CD4-positive, alpha-beta T cell treated with Interleukin-10 for 1 hour (primary cell): ENCODE data around the gene ADCY1.

Source experiments
- DNase-seq: peaks from one replicate; pipeline ENCODE4 v3.0.0-alpha.2; 2020

ADCY1 gene

GRCh38 chr7:45681596-45682357 lies 107.6 kb downstream of the ADCY1 start:
- DNase-seq: no peak

DNA sequence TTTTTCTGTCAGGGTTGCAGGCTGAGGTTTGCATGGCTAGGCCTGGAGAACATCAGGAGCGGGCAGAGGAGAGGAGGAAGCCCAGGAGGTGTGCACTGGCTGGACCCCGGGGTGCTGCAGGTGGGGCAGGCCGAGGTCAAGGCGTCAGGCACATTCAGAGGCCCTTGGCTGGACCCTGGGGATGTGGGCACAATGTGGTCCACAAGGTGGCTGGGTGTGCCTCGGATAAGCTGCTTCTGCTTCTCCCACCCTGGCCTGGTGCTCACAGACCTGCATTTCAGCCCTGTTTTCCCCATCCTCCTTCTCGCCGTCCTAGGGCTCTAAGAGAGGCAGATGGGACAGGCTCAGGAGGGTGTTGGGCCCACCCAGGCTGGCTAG lies 108.2 kb downstream of the ADCY1 start:
- DNase-seq: no peak

DNA sequence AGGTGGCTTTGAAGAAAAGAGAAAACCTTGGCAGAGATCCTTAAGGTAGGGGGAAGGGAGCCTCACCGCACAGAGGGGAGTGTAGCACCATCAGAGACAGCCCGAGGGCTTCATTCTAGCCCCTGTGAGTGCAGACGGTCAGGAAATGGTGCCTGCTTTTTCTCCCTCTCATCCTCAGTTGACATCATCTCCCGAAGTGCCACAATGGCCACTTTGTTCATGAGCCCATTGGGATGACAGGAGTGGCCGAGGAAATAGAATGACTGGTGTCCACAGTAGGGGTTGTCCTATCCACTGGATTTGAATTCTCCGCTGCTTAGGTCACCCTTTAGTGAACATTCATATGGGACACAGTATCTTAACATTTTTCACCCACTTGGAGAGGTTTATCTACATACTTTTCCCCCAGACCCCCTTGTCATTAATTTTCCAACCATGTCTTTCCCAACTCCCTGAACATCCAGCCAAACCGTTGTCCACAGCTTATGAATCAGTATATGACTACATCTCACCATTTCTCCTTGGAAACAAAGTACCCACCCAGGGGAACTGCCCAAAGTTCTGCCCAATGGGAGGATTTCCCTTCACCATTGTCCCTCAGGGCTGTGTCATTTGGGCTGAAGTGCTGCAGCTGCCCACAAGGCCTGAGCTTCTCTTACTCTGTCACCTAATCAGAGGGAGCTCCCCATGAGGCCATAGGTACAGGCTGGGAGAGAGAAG lies 108.8 kb downstream of the ADCY1 start:
- DNase-seq: no peak

- no peak for DNase-seq
These were observed 109.5 kb downstream of the ADCY1 start for GRCh38 chr7:45683556-45684148.

DNA sequence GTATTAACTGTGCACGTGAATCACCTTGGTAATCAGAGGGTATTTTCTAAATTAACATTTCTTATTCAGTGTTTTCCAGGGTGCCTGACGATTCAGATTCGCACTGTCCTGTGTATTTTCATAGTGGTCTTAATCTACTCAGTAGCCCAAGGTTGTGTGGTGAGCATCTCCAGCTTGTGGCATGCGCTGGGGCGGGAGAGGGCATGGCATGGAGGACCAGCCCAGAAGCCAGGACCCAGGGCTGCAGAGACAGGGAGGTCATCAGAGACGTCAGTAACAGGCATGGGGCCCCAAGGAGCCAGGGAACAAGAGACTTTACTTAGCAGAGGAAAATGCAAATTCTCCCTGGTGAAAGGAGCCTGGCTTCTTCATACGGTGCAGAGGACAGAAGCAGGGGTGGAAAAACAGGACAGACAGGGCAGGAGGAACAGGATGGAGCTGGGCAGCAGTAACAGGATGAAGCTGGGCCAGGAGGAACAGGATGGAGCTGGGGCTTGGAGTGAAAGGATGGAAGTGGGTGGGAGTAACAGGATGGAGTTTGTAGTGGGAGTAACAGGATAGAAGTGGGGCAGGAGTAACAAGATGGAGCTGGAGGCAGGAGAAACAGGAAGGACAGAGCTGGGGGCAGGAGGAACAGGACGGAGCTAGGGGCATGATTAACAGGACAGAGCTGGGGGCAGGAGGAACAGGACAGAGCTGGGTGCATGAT lies 110.9 kb downstream of the ADCY1 start:
- no peak for DNase-seq

GRCh38 chr7:45685619-45686240 lies 111.6 kb downstream of the ADCY1 start:
- DNase-seq: no peak

GRCh38 chr7:45686441-45687184 lies 112.4 kb downstream of the ADCY1 start:
- DNase-seq: no peak

DNA sequence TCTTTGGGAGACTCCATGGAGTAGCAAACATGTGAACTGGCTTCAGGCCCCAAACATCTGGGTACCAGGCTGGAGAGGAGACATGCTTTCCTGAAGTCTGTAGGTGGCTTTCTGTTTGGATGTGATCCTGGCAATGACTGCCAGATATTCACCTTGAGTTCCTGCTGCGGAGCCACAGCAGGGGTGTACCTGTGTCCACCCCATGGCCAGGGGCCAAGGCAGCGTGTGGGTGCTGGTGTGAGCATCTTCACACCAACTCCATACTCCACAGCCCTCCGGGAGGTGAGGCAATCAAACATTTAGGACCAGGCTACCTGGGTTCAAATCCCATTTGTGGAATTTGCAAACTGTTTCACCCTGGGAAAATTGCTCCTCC lies 113.0 kb downstream of the ADCY1 start:
- DNase-seq: no peak

DNA sequence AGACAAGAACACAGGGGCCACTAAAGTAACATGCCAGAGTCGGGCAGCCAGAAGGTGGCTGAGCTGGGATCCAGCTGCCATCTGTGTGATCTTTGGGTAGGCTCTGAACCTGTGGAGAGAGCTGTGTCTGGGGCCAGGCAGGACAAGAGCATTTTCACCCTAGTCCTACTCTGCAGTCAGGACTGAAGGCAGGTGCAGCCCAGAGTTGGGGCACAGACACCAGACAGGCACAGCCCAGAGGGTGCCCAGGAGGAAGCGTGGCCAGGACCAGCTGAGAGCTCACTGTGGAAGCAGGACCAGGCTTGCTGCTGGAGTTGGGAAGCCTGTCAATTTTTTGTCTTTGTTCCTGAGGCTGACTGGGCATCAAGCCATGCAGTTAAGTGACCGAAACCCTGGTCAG lies 113.6 kb downstream of the ADCY1 start:
- no peak for DNase-seq

DNA sequence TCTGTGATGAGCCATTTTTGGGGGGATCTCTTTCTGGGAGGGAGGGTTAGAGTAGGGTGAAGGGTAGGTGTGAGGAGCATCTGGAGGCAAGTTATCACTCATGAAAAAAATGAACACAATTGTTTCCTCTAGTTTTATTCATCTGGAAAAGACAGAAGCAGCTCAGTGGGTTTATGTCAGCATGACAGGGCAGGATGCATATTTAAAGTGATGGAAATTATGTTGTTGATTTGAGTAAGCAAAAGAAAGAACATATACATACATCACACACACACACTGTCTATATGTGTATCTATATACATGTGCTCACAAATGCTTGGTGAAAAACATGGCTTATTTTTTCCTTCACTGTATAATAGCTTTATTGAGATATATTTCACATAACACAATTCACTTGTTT lies 114.2 kb downstream of the ADCY1 start:
- no peak for DNase-seq

GRCh38 chr7:45689011-45689796 lies 115.0 kb downstream of the ADCY1 start:
- no peak for DNase-seq

- no peak for DNase-seq
These were observed 115.9 kb downstream of the ADCY1 start for GRCh38 chr7:45689797-45690761.

DNA sequence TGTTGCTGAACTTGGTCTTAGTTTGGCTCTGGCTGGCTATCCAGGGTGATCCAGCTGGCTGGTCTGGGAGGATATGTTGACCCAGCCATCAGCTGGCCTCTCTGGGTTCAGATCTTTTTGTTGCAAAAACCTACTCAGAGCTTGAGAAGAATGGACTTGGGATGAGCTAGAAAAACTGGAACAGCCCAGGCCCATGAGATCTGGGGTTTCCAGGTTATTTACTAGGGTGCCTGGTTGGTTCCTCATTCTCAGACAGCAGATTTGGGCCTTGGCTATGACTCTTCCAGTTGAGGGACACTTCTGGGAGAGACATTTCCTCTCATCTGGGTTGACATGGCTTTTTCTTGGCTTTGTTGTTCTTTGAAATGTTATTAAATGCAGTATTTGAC lies 116.6 kb downstream of the ADCY1 start:
- DNase-seq: no peak

GRCh38 chr7:45691155-45691656 lies 117.0 kb downstream of the ADCY1 start:
- DNase-seq: no peak

GRCh38 chr7:45692031-45692430 lies 117.9 kb downstream of the ADCY1 start:
- DNase-seq: no peak

DNA sequence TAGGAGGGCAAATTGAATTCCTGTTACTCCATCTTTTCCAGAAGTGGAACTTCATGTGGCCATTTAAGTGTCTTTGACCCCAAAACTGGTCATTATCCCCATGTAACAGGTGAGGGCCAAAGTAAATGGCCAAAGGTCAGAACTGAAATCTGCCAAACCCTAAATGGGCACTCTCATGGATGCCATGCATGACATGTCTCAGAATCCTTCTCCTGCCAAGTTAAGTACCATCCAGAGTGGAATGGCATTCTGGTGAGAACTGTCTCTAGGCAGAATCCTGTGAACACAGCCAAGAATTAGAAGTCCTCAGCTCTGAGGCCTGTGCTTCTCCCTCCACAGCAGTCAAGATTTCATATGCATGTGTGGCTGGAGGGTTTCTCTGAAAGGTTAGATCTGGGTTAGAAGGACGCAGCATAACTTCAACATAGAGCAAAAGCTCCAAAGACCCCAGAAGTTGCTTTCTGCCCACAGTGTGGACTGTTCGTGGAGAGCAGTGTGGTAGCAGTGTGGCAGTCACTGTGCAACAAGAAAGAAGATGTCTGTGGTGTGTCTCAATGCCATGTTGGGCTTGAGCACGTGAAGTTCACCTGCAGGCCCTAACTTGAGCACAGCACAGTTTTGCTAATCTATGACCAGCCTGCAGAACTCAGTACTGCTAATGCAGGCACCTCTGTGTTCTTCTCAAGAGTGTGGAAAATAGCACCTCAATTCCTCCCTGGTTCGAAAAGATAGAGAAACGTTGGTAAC lies 121.3 kb downstream of the ADCY1 start:
- DNase-seq: no peak

GRCh38 chr7:45696476-45696875 lies 122.3 kb downstream of the ADCY1 start:
- no peak for DNase-seq

- no peak for DNase-seq
These were observed 123.5 kb downstream of the ADCY1 start for GRCh38 chr7:45697576-45698136.
